Calu3 (cell line): ENCODE data around the gene KCNH1. TPM values are rescaled to one million over a fixed set of nuclear protein-coding genes. Genes with fewer than 3 reads are reported as not detected.

Experiments
- BruUV-seq: library from RNA; stranded (reverse); fragments of 400-500 nt; replicated peaks from 2 replicates; lab custom pipeline; 2021; lab: Mats Ljungman, UMichigan
- CTCF ChIA-PET: fragments of 300-600 bp; sonication (Branson Sonifier 250); formaldehyde crosslinking; loops from one replicate; lab custom pipeline; 2022; ENCODE audit warnings: antibody characterized with exemption; lab: Charles Lee
- DNase-seq: peaks from one replicate; pipeline ENCODE4 v3.0.0; 2022
- H3K27ac Mint-ChIP-seq: one replicate; pipeline ENCODE4 v1.8.0; 2022; ENCODE audit warnings: mixed read lengths; ENCODE audit not compliant: unreplicated experiment
- H3K27me3 Mint-ChIP-seq: one replicate; pipeline ENCODE4 v1.8.0; 2022; ENCODE audit warnings: mixed read lengths; ENCODE audit not compliant: unreplicated experiment
- H3K36me3 Mint-ChIP-seq: one replicate; pipeline ENCODE4 v1.8.0; 2022; ENCODE audit warnings: mild to moderate bottlenecking, moderate library complexity, mixed read lengths; ENCODE audit not compliant: insufficient read depth, unreplicated experiment
- H3K4me1 Mint-ChIP-seq: one replicate; pipeline ENCODE4 v1.8.0; 2022; ENCODE audit warnings: mild to moderate bottlenecking, low read depth, mixed read lengths; ENCODE audit not compliant: unreplicated experiment
- H3K4me3 Mint-ChIP-seq: one replicate; pipeline ENCODE4 v1.8.0; 2022; ENCODE audit warnings: mild to moderate bottlenecking, low read depth, moderate library complexity, mixed read lengths; ENCODE audit not compliant: unreplicated experiment
- H3K9me3 Mint-ChIP-seq: one replicate; pipeline ENCODE4 v1.8.0; 2022; ENCODE audit warnings: low read depth, mixed read lengths; ENCODE audit not compliant: unreplicated experiment
- CTCF ChIP-seq: fragments of 200-600 bp; IDR thresholded peaks from one replicate; pipeline ENCODE4 v1.8.0; 2022; ENCODE audit warnings: antibody characterized with exemption; ENCODE audit not compliant: unreplicated experiment
- intact Hi-C: fragments of 100-400 bp; cut with micrococcal nuclease; formaldehyde crosslinking; loops from one replicate; pipeline ENCODE4 v1.10.0; 2022; ENCODE audit not compliant: unreplicated experiment
- total RNA-seq: library from RNA; stranded (reverse); gene quantifications from 2 replicates; pipeline ENCODE4 v1.2.3, GENCODE V29; 2022

KCNH1 gene
- total RNA-seq, 1 experiment from 2014 or later = not detected

GRCh38 chr1:210944252-210944651 lies 189.7 kb downstream of the KCNH1 start:
- Mint-ChIP-seq H3K4me1 (no peaks in the 10 kb centered on the region), H3K9me3 (no peaks in the 10 kb centered on the region), H3K4me3 (no peak overlapping the region), H3K27me3 (no peaks in the 10 kb centered on the region), H3K27ac (no peak overlapping the region), H3K36me3 (no peaks in the 10 kb centered on the region)
- DNase-seq = no peak
- TF ChIP-seq CTCF = no peak
- no TSS peak for BruUV-seq
- intact Hi-C loops = no loop called here
- CTCF ChIA-PET = no interaction called here

GRCh38 chr1:210942513-210942912 lies 191.4 kb downstream of the KCNH1 start:
- BruUV-seq = no TSS peak
- DNase-seq = no peak
- no peak for TF ChIP-seq CTCF
- intact Hi-C loops = no loop called here
- no peaks in the 10 kb centered on the region for H3K4me1 Mint-ChIP-seq
- CTCF ChIA-PET = no interaction called here
- no peak overlapping the region for H3K4me3 Mint-ChIP-seq
- no peaks in the 10 kb centered on the region for H3K9me3 Mint-ChIP-seq
- H3K36me3 Mint-ChIP-seq = no peaks in the 10 kb centered on the region
- no peaks in the 10 kb centered on the region for H3K27me3 Mint-ChIP-seq
- no peak overlapping the region for H3K27ac Mint-ChIP-seq

GRCh38 chr1:210940081-210940617 lies 193.8 kb downstream of the KCNH1 start:
- TF ChIP-seq CTCF = no peak
- Mint-ChIP-seq H3K36me3 (no peaks in the 10 kb centered on the region), H3K27ac (no peak overlapping the region), H3K27me3 (no peaks in the 10 kb centered on the region), H3K9me3 (no peaks in the 10 kb centered on the region), H3K4me1 (no peaks in the 10 kb centered on the region), H3K4me3 (no peak overlapping the region)
- no TSS peak for BruUV-seq
- no peak for DNase-seq
- CTCF ChIA-PET = no interaction called here
- intact Hi-C loops = no loop called here

GRCh38 chr1:210938416-210938925 lies 195.5 kb downstream of the KCNH1 start:
- Mint-ChIP-seq H3K27ac (no peak overlapping the region), H3K36me3 (no peaks in the 10 kb centered on the region), H3K9me3 (no peaks in the 10 kb centered on the region), H3K4me3 (no peak overlapping the region), H3K27me3 (no peaks in the 10 kb centered on the region), H3K4me1 (no peaks in the 10 kb centered on the region)
- CTCF ChIA-PET = no interaction called here
- intact Hi-C loops = loop anchor here (10.0 kb wide), 1 partner anchor 1264 kb away; the partner anchor contains the start of gene G0S2
- TF ChIP-seq CTCF = no peak
- no TSS peak for BruUV-seq
- DNase-seq = no peak
